Effector CD4-positive, alpha-beta T cell (primary cell): ENCODE data around the gene JAKMIP1.
"Not testable (repeated sequence)": the region's sequence is repeated elsewhere in the genome, so short reads cannot be mapped to it uniquely, and the experiment has no call there.

Source experiments
- DNase-seq: peaks from one replicate; pipeline ENCODE4 v3.0.0-alpha.2; 2020

Gene JAKMIP1

GRCh38 chr4:6141021-6141420 lies 59.3 kb downstream of the JAKMIP1 start:
- DNase-seq: not testable (repeated sequence)

GRCh38 chr4:6137747-6138135 lies 62.6 kb downstream of the JAKMIP1 start:
- no peak for DNase-seq

- DNase-seq: no peak
Measured at GRCh38 chr4:6137027-6137746, 63.2 kb downstream of the JAKMIP1 start.

GRCh38 chr4:6134612-6135220 lies 65.6 kb downstream of the JAKMIP1 start:
- peak; percentile 12 for DNase-seq

- no peak for DNase-seq
Measured at GRCh38 chr4:6132716-6133115, 67.6 kb downstream of the JAKMIP1 start.

- DNase-seq: no peak
Measured at GRCh38 chr4:6128221-6128850, 72.0 kb downstream of the JAKMIP1 start.

- DNase-seq: no peak
Measured at GRCh38 chr4:6126971-6127745, 73.2 kb downstream of the JAKMIP1 start.

GRCh38 chr4:6125103-6125651 lies 75.2 kb downstream of the JAKMIP1 start:
- DNase-seq: no peak

- DNase-seq: no peak
Measured at GRCh38 chr4:6124386-6125102, 75.8 kb downstream of the JAKMIP1 start.

GRCh38 chr4:6123976-6124375 lies 76.4 kb downstream of the JAKMIP1 start:
- no peak for DNase-seq

GRCh38 chr4:6123541-6123940 lies 76.8 kb downstream of the JAKMIP1 start:
- DNase-seq: no peak

GRCh38 chr4:6123116-6123515 lies 77.2 kb downstream of the JAKMIP1 start:
- DNase-seq: no peak

GRCh38 chr4:6122496-6122895 lies 77.9 kb downstream of the JAKMIP1 start:
- DNase-seq: no peak

GRCh38 chr4:6121941-6122340 lies 78.4 kb downstream of the JAKMIP1 start:
- no peak for DNase-seq

- no peak for DNase-seq
Measured at GRCh38 chr4:6121276-6121850, 79.0 kb downstream of the JAKMIP1 start.

GRCh38 chr4:6120361-6120760 lies 80.0 kb downstream of the JAKMIP1 start:
- no peak for DNase-seq

GRCh38 chr4:6119507-6120020 lies 80.8 kb downstream of the JAKMIP1 start:
- no peak for DNase-seq

- DNase-seq: no peak
Measured at GRCh38 chr4:6118201-6118600, 82.1 kb downstream of the JAKMIP1 start.

GRCh38 chr4:6116696-6117285 lies 83.6 kb downstream of the JAKMIP1 start:
- DNase-seq: no peak

- DNase-seq: no peak
Measured at GRCh38 chr4:6115746-6116586, 84.4 kb downstream of the JAKMIP1 start.
